GM12878 (cell line): Measurements from ENCODE around the gene BICC1. TPM values are rescaled to one million over a fixed set of nuclear protein-coding genes. Genes with fewer than 3 reads are reported as not detected.

Experiments used
- ATAC-seq: fragments of 200-7000 bp; cut with Tn5 transposase; 3 replicates; pipeline ENCODE4 v1.9.1; 2020; ENCODE audit warnings: mild to moderate bottlenecking, moderate library complexity
- BruUV-seq: library from RNA; stranded (reverse); fragments of 400-500 nt; replicated peaks from 2 replicates; lab custom pipeline; 2021; lab: Mats Ljungman, UMichigan
- CTCF ChIA-PET: fragments of 300-600 bp; sonication (Branson Sonifier 250); formaldehyde crosslinking; extraction: SDS; loops from one replicate; lab custom pipeline; 2021; ENCODE audit warnings: inconsistent platforms; lab: Yijun Ruan, JAX
- POLR2A ChIA-PET: fragments of 350-600 bp; formaldehyde crosslinking; extraction: SDS; loops from one replicate; lab custom pipeline; 2021; ENCODE audit warnings: inconsistent platforms; lab: Charles Lee
- RAD21 ChIA-PET: fragments of 300-600 bp; sonication (Branson Sonifier 250); formaldehyde crosslinking; loops from one replicate; lab custom pipeline; 2023; ENCODE audit warnings: antibody characterized with exemption; ENCODE audit not compliant: unreplicated experiment; lab: Charles Lee
- SMC1A ChIA-PET: fragments of 300-600 bp; sonication (Branson Sonifier 250); formaldehyde crosslinking; loops from one replicate; lab custom pipeline; 2023; ENCODE audit not compliant: unreplicated experiment, uncharacterized antibody; lab: Charles Lee
- DNase-seq: peaks from one replicate; pipeline ENCODE4 v3.0.0-alpha.2; 2011; ENCODE audit warnings: low read depth, low spot score
- FAIRE-seq: peaks from 3 replicates; lab custom pipeline; 2011; peaks lifted over from hg19 to GRCh38; lab: Jason Lieb, UNC
- H2AFZ ChIP-seq: 2 replicates; pipeline ENCODE4 v1.6.0; 2011; ENCODE audit warnings: low read depth, low read length, control low read depth; ENCODE audit not compliant: control insufficient read depth
- H3K27ac ChIP-seq: 2 replicates; pipeline ENCODE4 v1.5.1; 2011; ENCODE audit warnings: control low read depth; ENCODE audit not compliant: control insufficient read depth, insufficient read depth
- H3K27me3 ChIP-seq, 2 experiments: replicated peaks in 1 of 2; 2 replicates each; pipeline versions ENCODE4 v1.6.0 to v1.6.1; 2011; ENCODE audit warnings: low read length in 1 of 2; ENCODE audit not compliant: control insufficient read depth in 2 of 2, insufficient read depth in 2 of 2
- H3K36me3 ChIP-seq, 2 experiments: 2 replicates each; pipeline ENCODE4 v1.5.1; 2011; ENCODE audit warnings: low read length in 1 of 2; ENCODE audit not compliant: control insufficient read depth in 2 of 2, insufficient read depth in 2 of 2
- H3K4me1 ChIP-seq: 2 replicates; pipeline ENCODE4 v1.6.1; 2011; ENCODE audit warnings: mild to moderate bottlenecking, low read length, moderate library complexity, mixed read lengths; ENCODE audit not compliant: control insufficient read depth, insufficient read depth
- H3K4me2 ChIP-seq: 2 replicates; pipeline ENCODE4 v1.6.0; 2011; ENCODE audit warnings: control low read depth; ENCODE audit not compliant: control insufficient read depth, insufficient read depth
- H3K4me3 ChIP-seq: fragments of 200-600 bp; sonication (generic); 2 replicates; pipeline ENCODE4 v1.5.1; 2016
- H3K79me2 ChIP-seq: 2 replicates; pipeline ENCODE4 v1.6.0; 2011; ENCODE audit warnings: low read length; ENCODE audit not compliant: control insufficient read depth, insufficient read depth
- H3K9ac ChIP-seq: 2 replicates; pipeline ENCODE4 v1.8.0; 2011; ENCODE audit warnings: low read length, control low read depth, mixed read lengths; ENCODE audit not compliant: control insufficient read depth, insufficient read depth
- H3K9me3 ChIP-seq: replicated peaks from 3 replicates; pipeline ENCODE4 v1.5.1; 2011; ENCODE audit warnings: mild to moderate bottlenecking, low read length; ENCODE audit not compliant: control insufficient read depth, insufficient read depth
- H4K20me1 ChIP-seq: 2 replicates; pipeline ENCODE4 v1.6.0; 2011; ENCODE audit not compliant: control insufficient read depth, insufficient read depth
- EP300 ChIP-seq, 2 experiments: fragments of 150-350 bp in 1 of 2; IDR thresholded peaks; 2 replicates each; pipeline ENCODE4 v1.6.1; 2011 to 2012; ENCODE audit warnings: low read depth in 2 of 2, low read length in 2 of 2, borderline replicate concordance in 1 of 2, improper control_type of control experiment in 1 of 2, inconsistent platforms in 1 of 2; ENCODE audit not compliant: control insufficient read depth in 1 of 2
- ETV6 ChIP-seq, 2 experiments: fragments of 450-650 bp in 1 of 2; IDR thresholded peaks in 1 of 2; conservative IDR thresholded peaks in 1 of 2; 2 replicates each; pipeline ENCODE4 v1.6.1; 2014; ENCODE audit warnings: antibody characterized with exemption in 1 of 2, borderline replicate concordance in 1 of 2, low read depth in 1 of 2, mild to moderate bottlenecking in 1 of 2, moderate library complexity in 1 of 2
- POLR2A ChIP-seq: IDR thresholded peaks from 2 replicates; pipeline ENCODE4 v1.6.1; 2011; ENCODE audit warnings: low read depth, mild to moderate bottlenecking, low read length
- RELA ChIP-seq: fragments of 450-650 bp; IDR thresholded peaks from 2 replicates; pipeline ENCODE4 v1.8.0; 2014; ENCODE audit warnings: borderline replicate concordance; ENCODE audit not compliant: partially characterized antibody
- SMAD5 ChIP-seq: IDR thresholded peaks from 2 replicates; pipeline ENCODE4 v1.6.1; 2016; ENCODE audit warnings: antibody characterized with exemption, low read depth
- TCF12 ChIP-seq: IDR thresholded peaks from 2 replicates; pipeline ENCODE4 v1.6.1; 2011; ENCODE audit warnings: low read depth, mild to moderate bottlenecking, low read length
- TCF3 ChIP-seq: IDR thresholded peaks from 2 replicates; pipeline ENCODE4 v1.6.1; 2012; ENCODE audit warnings: low read depth, mild to moderate bottlenecking, low read length, borderline replicate concordance; ENCODE audit not compliant: insufficient read depth
- WRNIP1 ChIP-seq: IDR thresholded peaks from 2 replicates; pipeline ENCODE4 v1.6.1; 2011; ENCODE audit warnings: low read depth, low read length, improper control_type of control experiment, borderline replicate concordance
- ZNF217 ChIP-seq: fragments of 450-650 bp; IDR thresholded peaks from 2 replicates; pipeline ENCODE4 v1.6.1; 2017; ENCODE audit warnings: antibody characterized with exemption, mild to moderate bottlenecking
- ZNF384 ChIP-seq: IDR thresholded peaks from 2 replicates; pipeline ENCODE4 v1.6.1; 2012; ENCODE audit warnings: low read depth, mild to moderate bottlenecking, low read length, improper control_type of control experiment, borderline replicate concordance
- WGBS: methylation state at CpG from one replicate; pipeline ENCODE4 v1.1.6; 2016; ENCODE audit warnings: low lambda C conversion rate; ENCODE audit not compliant: insufficient replicate concordance, insufficient coverage; ENCODE audit errors: missing lambda C conversion rate; 5-methylcytosine and 5-hydroxymethylcytosine counted together
- in situ Hi-C: fragments of 300-500 bp; cut with MboI; formaldehyde crosslinking; loops from 9 replicates; pipeline ENCODE4 v1.14.3; 2018; ENCODE audit warnings: mixed read lengths
- intact Hi-C: fragments of 100-400 bp; cut with micrococcal nuclease; formaldehyde crosslinking; loops from one replicate; pipeline ENCODE4 v1.14.2; 2022; ENCODE audit not compliant: unreplicated experiment
- polyA plus RNA-seq, 11 experiments: library from polyadenylated mRNA; depleted of rRNA in 4 of 11; unstranded in 6 of 11; stranded (reverse) in 5 of 11; fragments of >200 nt; fragmentation: Nextera tagmentation in 4 of 11; fragmentation: Illumina TruSeq in 1 of 11; extraction: Ambion mirVana in 4 of 11; extraction: Trizol in 1 of 11; gene quantifications; 1 replicate in 1 of 11; 2 replicates in 10 of 11; pipeline versions ENCODE4 v1.2.1 to v1.2.3, GENCODE V29; 2011 to 2016; ENCODE audit warnings: inconsistent platforms in 2 of 11, missing spikeins in 2 of 11, low read depth in 1 of 11
- total RNA-seq, 4 experiments: library from RNA; depleted of rRNA in 3 of 4; stranded (reverse); fragments of >200 nt in 3 of 4; fragmentation: Illumina TruSeq in 1 of 4; extraction: Trizol in 1 of 4; gene quantifications; 2 replicates each; pipeline versions ENCODE4 v1.2.1 to v1.2.3, GENCODE V29; 2013 to 2021
- TF ChIP-seq, protein P1 (sequence below): IDR thresholded peaks from 2 replicates; pipeline ENCODE4 v1.6.1; 2012; ENCODE audit warnings: low read length, inconsistent platforms
- TF ChIP-seq, protein P2 (sequence below): fragments of 450-650 bp; IDR thresholded peaks from 2 replicates; pipeline ENCODE4 v1.6.1; 2016; ENCODE audit warnings: mild to moderate bottlenecking
- TF ChIP-seq, protein P3 (sequence below): IDR thresholded peaks from 2 replicates; pipeline ENCODE4 v1.6.1; 2012; ENCODE audit warnings: low read depth, low read length, improper control_type of control experiment

The BICC1 gene
- total and polyA plus RNA-seq, 10 of the 15 experiments (the other 5 are each of a cell fraction or from before 2014, with no cell fraction given): 0.01 to 0.10 (median 0.04) TPM; not detected in 5

DNA sequence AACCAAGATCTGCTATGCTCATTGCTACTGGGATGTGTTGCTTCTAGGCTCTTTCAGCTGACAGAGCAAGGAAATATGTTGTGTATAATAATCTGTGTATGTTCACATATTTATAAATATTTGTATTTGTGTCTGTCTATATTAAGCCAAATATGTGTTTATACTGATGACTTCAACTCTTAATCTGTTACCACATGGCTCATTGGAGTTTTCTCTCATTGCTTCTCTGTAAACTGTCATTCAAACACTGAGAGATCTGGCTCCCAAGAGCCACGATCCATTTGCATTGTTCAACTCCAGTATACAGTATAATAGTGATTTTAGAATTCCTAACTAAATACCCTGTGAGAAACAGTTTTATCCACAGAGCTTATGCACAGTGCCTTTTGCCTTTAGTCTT is 35.3 kb downstream of the BICC1 start (continued):
- TF ChIP-seq, protein P1, sequence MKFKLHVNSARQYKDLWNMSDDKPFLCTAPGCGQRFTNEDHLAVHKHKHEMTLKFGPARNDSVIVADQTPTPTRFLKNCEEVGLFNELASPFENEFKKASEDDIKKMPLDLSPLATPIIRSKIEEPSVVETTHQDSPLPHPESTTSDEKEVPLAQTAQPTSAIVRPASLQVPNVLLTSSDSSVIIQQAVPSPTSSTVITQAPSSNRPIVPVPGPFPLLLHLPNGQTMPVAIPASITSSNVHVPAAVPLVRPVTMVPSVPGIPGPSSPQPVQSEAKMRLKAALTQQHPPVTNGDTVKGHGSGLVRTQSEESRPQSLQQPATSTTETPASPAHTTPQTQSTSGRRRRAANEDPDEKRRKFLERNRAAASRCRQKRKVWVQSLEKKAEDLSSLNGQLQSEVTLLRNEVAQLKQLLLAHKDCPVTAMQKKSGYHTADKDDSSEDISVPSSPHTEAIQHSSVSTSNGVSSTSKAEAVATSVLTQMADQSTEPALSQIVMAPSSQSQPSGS: no peak
- TF ChIP-seq SMAD5 (no peak), ZNF384 (no peak)

DNA sequence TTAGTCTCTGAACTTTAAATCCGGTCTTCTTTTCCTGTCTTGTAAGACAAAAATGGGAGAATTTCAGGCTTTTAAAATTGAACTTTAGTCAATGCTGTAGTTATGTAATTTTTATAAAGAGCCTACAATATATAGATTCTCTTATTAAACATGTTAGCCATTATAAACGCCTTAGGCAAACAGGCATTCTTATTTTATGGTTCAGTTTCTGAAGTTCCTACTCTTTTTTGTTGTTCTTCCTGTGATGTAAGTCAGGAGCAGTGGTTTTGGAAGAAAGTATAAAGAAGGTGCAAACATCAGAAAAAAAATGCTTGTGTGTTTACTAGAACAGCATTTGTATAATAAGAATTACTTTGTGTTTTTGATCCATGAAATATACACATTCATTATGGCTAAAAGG is 41.6 kb downstream of the BICC1 start:
- no peak for TF ChIP-seq POLR2A
- TF ChIP-seq EP300 (IDR thresholded peaks at IDR 0.05; ENCODE audit: borderline replicate concordance in 1 of 2, control insufficient read depth in 1 of 2, low read depth in 2 of 2, low read length in 2 of 2): no peak
- TF ChIP-seq, protein P2, sequence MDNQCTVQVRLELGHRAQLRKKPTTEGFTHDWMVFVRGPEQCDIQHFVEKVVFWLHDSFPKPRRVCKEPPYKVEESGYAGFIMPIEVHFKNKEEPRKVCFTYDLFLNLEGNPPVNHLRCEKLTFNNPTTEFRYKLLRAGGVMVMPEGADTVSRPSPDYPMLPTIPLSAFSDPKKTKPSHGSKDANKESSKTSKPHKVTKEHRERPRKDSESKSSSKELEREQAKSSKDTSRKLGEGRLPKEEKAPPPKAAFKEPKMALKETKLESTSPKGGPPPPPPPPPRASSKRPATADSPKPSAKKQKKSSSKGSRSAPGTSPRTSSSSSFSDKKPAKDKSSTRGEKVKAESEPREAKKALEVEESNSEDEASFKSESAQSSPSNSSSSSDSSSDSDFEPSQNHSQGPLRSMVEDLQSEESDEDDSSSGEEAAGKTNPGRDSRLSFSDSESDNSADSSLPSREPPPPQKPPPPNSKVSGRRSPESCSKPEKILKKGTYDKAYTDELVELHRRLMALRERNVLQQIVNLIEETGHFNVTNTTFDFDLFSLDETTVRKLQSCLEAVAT: no peak
- no peak for TF ChIP-seq ETV6 (conservative IDR thresholded peaks at IDR 0.05 in 1 of 2, IDR thresholded peaks at IDR 0.05 in 1 of 2; ENCODE audit: borderline replicate concordance in 1 of 2, low read depth in 1 of 2)
- TF ChIP-seq, protein P3, sequence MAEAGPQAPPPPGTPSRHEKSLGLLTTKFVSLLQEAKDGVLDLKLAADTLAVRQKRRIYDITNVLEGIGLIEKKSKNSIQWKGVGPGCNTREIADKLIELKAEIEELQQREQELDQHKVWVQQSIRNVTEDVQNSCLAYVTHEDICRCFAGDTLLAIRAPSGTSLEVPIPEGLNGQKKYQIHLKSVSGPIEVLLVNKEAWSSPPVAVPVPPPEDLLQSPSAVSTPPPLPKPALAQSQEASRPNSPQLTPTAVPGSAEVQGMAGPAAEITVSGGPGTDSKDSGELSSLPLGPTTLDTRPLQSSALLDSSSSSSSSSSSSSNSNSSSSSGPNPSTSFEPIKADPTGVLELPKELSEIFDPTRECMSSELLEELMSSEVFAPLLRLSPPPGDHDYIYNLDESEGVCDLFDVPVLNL: no peak
- TF ChIP-seq TCF3: no peak
- no peak for TF ChIP-seq ZNF217
- TF ChIP-seq TCF12: no peak
- TF ChIP-seq WRNIP1: no peak
- TF ChIP-seq RELA: no peak
- no peaks in the 10 kb centered on the region for H3K36me3 ChIP-seq
- no peaks in the 10 kb centered on the region for H3K9me3 ChIP-seq
- in situ Hi-C loops: no loop called here
- ATAC-seq: no peak
- no peak for FAIRE-seq
- intact Hi-C loops: no loop called here
- no peak overlapping the region for H3K4me2 ChIP-seq
- 0% methylated on average over 2 of the region's 2 CpGs for WGBS
- BruUV-seq: no TSS peak
- ChIA-PET RAD21 (no interaction called here), SMC1A (interaction anchor here (0.6 kb wide), 1 partner anchor 70 kb away, joined by 3 read pairs; no protein-coding TSS in a partner anchor), CTCF (no interaction called here), POLR2A (no interaction called here)
- H3K79me2 ChIP-seq: no peaks in the 10 kb centered on the region
- no peak overlapping the region for H2AFZ ChIP-seq
- no peak overlapping the region for H3K9ac ChIP-seq
- H3K4me3 ChIP-seq: no peak overlapping the region
- DNase-seq: no peak
- H4K20me1 ChIP-seq: no peaks in the 10 kb centered on the region
- H3K4me1 ChIP-seq: no peaks in the 10 kb centered on the region
- no peak overlapping the region for H3K27ac ChIP-seq
- no peaks in the 10 kb centered on the region for H3K27me3 ChIP-seq
